HepG2 (cell line): ENCODE data around the gene RAB39B. TPM values are rescaled to one million over a fixed set of nuclear protein-coding genes. Genes with fewer than 3 reads are reported as not detected.

Source experiments
- ATAC-seq: fragments of 200-7000 bp; cut with Tn5 transposase; 3 replicates; pipeline ENCODE4 v1.9.1; 2020; ENCODE audit warnings: mild to moderate bottlenecking, moderate library complexity
- BruUV-seq: library from RNA; stranded (reverse); fragments of 400-500 nt; replicated peaks from 2 replicates; lab custom pipeline; 2021; lab: Mats Ljungman, UMichigan
- CTCF ChIA-PET: fragments of 300-600 bp; formaldehyde crosslinking; extraction: SDS; loops from one replicate; lab custom pipeline; 2021; ENCODE audit warnings: low total read pairs, inconsistent platforms, low intra/inter-chr PET ratio; lab: Yijun Ruan, JAX
- POLR2A ChIA-PET: fragments of 350-600 bp; sonication (Branson Sonifier 250); formaldehyde crosslinking; loops from one replicate; lab custom pipeline; 2020; ENCODE audit warnings: antibody characterized with exemption, inconsistent platforms; lab: Yijun Ruan, JAX
- DNase-seq: peaks from one replicate; pipeline ENCODE4 v3.0.0-alpha.2; 2015; ENCODE audit warnings: low spot score
- FAIRE-seq: peaks from 3 replicates; lab custom pipeline; 2011; peaks lifted over from hg19 to GRCh38; lab: Jason Lieb, UNC
- H2AFZ ChIP-seq: one replicate; pipeline ENCODE4 v1.6.1; 2011; ENCODE audit warnings: low read length, inconsistent platforms
- H3K27ac ChIP-seq: fragments of 300-600 bp; 3 replicates; pipeline ENCODE4 v1.8.0; 2011; ENCODE audit warnings: mixed run types, mild to moderate bottlenecking, mixed read lengths, low read length, inconsistent platforms; ENCODE audit not compliant: insufficient read depth; ENCODE audit errors: extremely low read length
- H3K27me3 ChIP-seq, 2 experiments: fragments of 200-600 bp in 1 of 2; 2 replicates in 1 of 2; 3 replicates in 1 of 2; pipeline versions ENCODE4 v1.6.0 to v1.8.0; 2011; ENCODE audit warnings: low read length in 2 of 2, mild to moderate bottlenecking in 2 of 2, moderate library complexity in 2 of 2, inconsistent platforms in 1 of 2; ENCODE audit not compliant: insufficient read depth in 2 of 2, control insufficient read depth in 1 of 2
- H3K36me3 ChIP-seq, 2 experiments: fragments of 200-600 bp in 1 of 2; replicated peaks in 1 of 2; 2 replicates in 1 of 2; 3 replicates in 1 of 2; pipeline versions ENCODE4 v1.5.1 to v1.8.0; 2011; ENCODE audit warnings: low read length in 2 of 2, inconsistent platforms in 1 of 2; ENCODE audit not compliant: insufficient read depth in 2 of 2, control insufficient read depth in 1 of 2
- H3K4me1 ChIP-seq: 2 replicates; pipeline ENCODE4 v1.5.1; 2012; ENCODE audit warnings: low read length, inconsistent platforms; ENCODE audit not compliant: insufficient read depth
- H3K4me2 ChIP-seq: 2 replicates; pipeline ENCODE4 v1.6.0; 2011; ENCODE audit warnings: low read depth, low read length, inconsistent platforms
- H3K4me3 ChIP-seq, 3 experiments: fragments of 200-600 bp in 1 of 3; sonication (generic), shearing (Covaris generic) in 1 of 3; replicated peaks in 1 of 3; 2 replicates each; pipeline ENCODE4 v1.5.1; 2011 to 2016; ENCODE audit warnings: low read length in 3 of 3, inconsistent platforms in 2 of 3, low read depth in 2 of 3, mild to moderate bottlenecking in 2 of 3, control low read depth in 1 of 3, mixed read lengths in 1 of 3; ENCODE audit not compliant: insufficient read depth in 1 of 3
- H3K79me2 ChIP-seq: one replicate; pipeline ENCODE4 v1.6.1; 2011; ENCODE audit warnings: low read length, inconsistent platforms; ENCODE audit not compliant: insufficient read depth
- H3K9ac ChIP-seq: 2 replicates; pipeline ENCODE4 v1.6.0; 2011; ENCODE audit warnings: mild to moderate bottlenecking, low read depth, low read length, inconsistent platforms; ENCODE audit not compliant: insufficient read depth
- H3K9me3 ChIP-seq: 2 replicates; pipeline ENCODE4 v1.5.1; 2012; ENCODE audit warnings: mild to moderate bottlenecking, low read length
- H4K20me1 ChIP-seq: 2 replicates; pipeline ENCODE4 v1.6.0; 2011; ENCODE audit warnings: inconsistent platforms, mild to moderate bottlenecking, low read length, moderate library complexity; ENCODE audit not compliant: insufficient read depth
- CTCF ChIP-seq: sonication (generic); formaldehyde crosslinking; IDR thresholded peaks from 2 replicates; pipeline ENCODE4 v1.5.0; 2020; ENCODE audit warnings: mild to moderate bottlenecking, missing genetic modification reagents, moderate library complexity
- ELF3 ChIP-seq: IDR thresholded peaks from 2 replicates; pipeline ENCODE4 v1.6.1; 2016; ENCODE audit warnings: missing genetic modification reagents, missing compliant biosample characterization
- MAZ ChIP-seq, 2 experiments: sonication (generic) in 1 of 2; formaldehyde crosslinking in 1 of 2; IDR thresholded peaks; 2 replicates each; pipeline versions ENCODE4 v1.5.0 to v1.6.1; 2012 to 2020; ENCODE audit warnings: low read depth in 2 of 2, mild to moderate bottlenecking in 2 of 2, borderline replicate concordance in 1 of 2, improper control_type of control experiment in 1 of 2, low read length in 1 of 2, missing genetic modification reagents in 1 of 2, moderate library complexity in 1 of 2
- PAXIP1 ChIP-seq: sonication (generic); formaldehyde crosslinking; conservative IDR thresholded peaks from 2 replicates; pipeline ENCODE4 v1.4.0; 2020; ENCODE audit warnings: mild to moderate bottlenecking, missing genetic modification reagents, moderate library complexity
- POLR2AphosphoS5 ChIP-seq: IDR thresholded peaks from 2 replicates; pipeline ENCODE4 v1.6.1; 2012; ENCODE audit warnings: low read depth, low read length
- SMARCC2 ChIP-seq: fragments of 450-650 bp; IDR thresholded peaks from 2 replicates; pipeline ENCODE4 v1.6.1; 2017; ENCODE audit warnings: antibody characterized with exemption, mild to moderate bottlenecking
- SPEN ChIP-seq: sonication (generic); formaldehyde crosslinking; IDR thresholded peaks from 2 replicates; pipeline ENCODE4 v1.5.1; 2020; ENCODE audit warnings: low read depth, mild to moderate bottlenecking, missing genetic modification reagents
- SRSF9 ChIP-seq: fragments of 200-400 bp; formaldehyde crosslinking; IDR thresholded peaks from 2 replicates; pipeline ENCODE4 v1.6.1; 2018; ENCODE audit warnings: borderline replicate concordance, mild to moderate bottlenecking, low read depth, low read length; ENCODE audit not compliant: insufficient read depth, poor library complexity, severe bottlenecking
- TCF7 ChIP-seq: sonication (generic); IDR thresholded peaks from 2 replicates; pipeline ENCODE4 v1.6.1; 2016; ENCODE audit warnings: antibody characterized with exemption, low read depth
- ZFP37 ChIP-seq: sonication (generic); formaldehyde crosslinking; IDR thresholded peaks from 2 replicates; pipeline ENCODE4 v1.4.0; 2020; ENCODE audit warnings: missing genetic modification reagents, borderline replicate concordance
- ZFP41 ChIP-seq: sonication (generic); formaldehyde crosslinking; IDR thresholded peaks from 2 replicates; pipeline ENCODE4 v1.4.0; 2020; ENCODE audit warnings: mild to moderate bottlenecking, missing genetic modification reagents, borderline replicate concordance
- ZFP90 ChIP-seq: sonication (generic); formaldehyde crosslinking; IDR thresholded peaks from 2 replicates; pipeline ENCODE4 v1.8.0; 2022; ENCODE audit warnings: missing genetic modification reagents, mild to moderate bottlenecking, inconsistent platforms, borderline replicate concordance
- ZNF331 ChIP-seq: sonication (generic); formaldehyde crosslinking; IDR thresholded peaks from 2 replicates; pipeline ENCODE4 v1.4.0; 2020; ENCODE audit warnings: missing genetic modification reagents
- ZNF776 ChIP-seq: sonication (generic); formaldehyde crosslinking; IDR thresholded peaks from 2 replicates; pipeline ENCODE4 v1.4.0; 2020; ENCODE audit warnings: mild to moderate bottlenecking, missing genetic modification reagents
- ZSCAN21 ChIP-seq: sonication (generic); formaldehyde crosslinking; IDR thresholded peaks from 2 replicates; pipeline ENCODE4 v1.8.0; 2022; ENCODE audit warnings: mild to moderate bottlenecking, missing genetic modification reagents, moderate library complexity, borderline replicate concordance
- WGBS: methylation state at CpG from one replicate; pipeline ENCODE4 v1.1.6; 2017; ENCODE audit warnings: low lambda C conversion rate; 5-methylcytosine and 5-hydroxymethylcytosine counted together
- in situ Hi-C: cut with HindIII; loops from 2 replicates; pipeline ENCODE4 v1.10.0; 2017; ENCODE audit warnings: low pct_unique_long_range_greater_than_20kb; ENCODE audit not compliant: extremely low pct_ligation_motif_present
- intact Hi-C: fragments of 100-400 bp; cut with micrococcal nuclease; formaldehyde crosslinking; loops from one replicate; pipeline ENCODE4 v1.10.0; 2022; ENCODE audit not compliant: unreplicated experiment
- polyA plus RNA-seq, 8 experiments: library from polyadenylated mRNA; depleted of rRNA in 3 of 8; stranded (reverse) in 7 of 8; unstranded in 1 of 8; fragments of >200 nt; fragmentation: Illumina TruSeq in 4 of 8; extraction: Trizol in 4 of 8; gene quantifications; 2 replicates each; pipeline versions ENCODE4 v1.2.1 to v1.2.3, GENCODE V29; 2011 to 2016; ENCODE audit warnings: low read depth in 4 of 8, missing spikeins in 1 of 8, mixed read lengths in 1 of 8; ENCODE audit not compliant: insufficient read depth in 1 of 8
- total RNA-seq, 5 experiments: library from RNA; depleted of rRNA; stranded (reverse); fragments of >200 nt; fragmentation: Illumina TruSeq; extraction: Trizol; gene quantifications; 2 replicates each; pipeline ENCODE4 v1.2.3, GENCODE V29; 2016; ENCODE audit warnings: low read depth in 1 of 5

RAB39B gene
- total and polyA plus RNA-seq, 2 of the 13 experiments (the other 11 are each of a cell fraction or from before 2014, with no cell fraction given), result 0.05 to 0.07 TPM

GRCh38 chrX:155237719-155238118, 26.6 kb downstream of the RAB39B start:
- peaks cover 0 to 14% of the 10 kb centered on the region in 2 experiments; a peak in 4 of 5 replicates for H3K36me3 ChIP-seq
- TF ChIP-seq SPEN (CRISPR knock-in tag), result no peak
- no peak for TF ChIP-seq ZFP41 (CRISPR knock-in tag)
- TF ChIP-seq SMARCC2, result no peak
- no peak for TF ChIP-seq POLR2AphosphoS5
- TF ChIP-seq ZSCAN21 (CRISPR knock-in tag), result no peak
- TF ChIP-seq ELF3 (CRISPR knock-in tag), result no peak
- TF ChIP-seq ZFP90 (CRISPR knock-in tag), result no peak
- no peak for TF ChIP-seq MAZ (IDR thresholded peaks at IDR 0.05; ENCODE audit: borderline replicate concordance, low read depth, low read length)
- no peak for TF ChIP-seq MAZ (CRISPR knock-in tag; IDR thresholded peaks at IDR 0.05; ENCODE audit: low read depth)
- TF ChIP-seq SRSF9, result no peak
- no peak for TF ChIP-seq PAXIP1 (CRISPR knock-in tag)
- no peak for TF ChIP-seq TCF7
- TF ChIP-seq ZFP37 (CRISPR knock-in tag), result no peak
- no peak for TF ChIP-seq ZNF776
- TF ChIP-seq ZNF331, result no peak
- TF ChIP-seq CTCF (CRISPR knock-in tag), result no peak
- TF ChIP-seq, all 625 proteins: peak for 0
- ChIA-PET POLR2A (no interaction called here), CTCF (no interaction called here)
- H2AFZ ChIP-seq, result no peak overlapping the region
- H4K20me1 ChIP-seq, result no peaks in the 10 kb centered on the region
- H3K9ac ChIP-seq, result no peak overlapping the region
- H3K79me2 ChIP-seq, result no peaks in the 10 kb centered on the region
- no peaks in the 10 kb centered on the region for H3K9me3 ChIP-seq
- WGBS, result 92% methylated on average over 5 of the region's 5 CpGs
- H3K4me2 ChIP-seq, result no peak overlapping the region
- no peak for ATAC-seq
- no TSS peak for BruUV-seq
- H3K27ac ChIP-seq, result no peak overlapping the region
- no peak overlapping the region for H3K4me3 ChIP-seq
- no peaks in the 10 kb centered on the region for H3K27me3 ChIP-seq
- in situ Hi-C loops (no loop called here), intact Hi-C loops (no loop called here)
- peaks cover 9% of the 10 kb centered on the region; the same call in 1 of the 2 replicates for H3K4me1 ChIP-seq
- no peak for DNase-seq
- no peak for FAIRE-seq
